Lower lobe of right lung (tissue), 2 donors: Measurements from ENCODE around the gene SLC9B1. TPM values are rescaled to one million over a fixed set of nuclear protein-coding genes. Genes with fewer than 3 reads are reported as not detected.
A peak's percentile ranks its signal among the peaks of the same experiment; 100 is the strongest.

Experiments used
- ATAC-seq, 2 donors: fragments of 200-7000 bp; cut with Tn5 transposase; one replicate each; pipeline ENCODE4 v1.9.1; 2020 to 2022; ENCODE audit warnings: mild to moderate bottlenecking in 2 of 2, moderate library complexity in 2 of 2
- DNase-seq: peaks from one replicate; pipeline ENCODE4 v3.0.0-alpha.2; 2020
- H3K27ac ChIP-seq: fragments of 200-600 bp; one replicate; pipeline ENCODE4 v1.8.0; 2022
- H3K27me3 ChIP-seq: fragments of 200-600 bp; one replicate; pipeline ENCODE4 v1.8.0; 2022; ENCODE audit warnings: low read depth
- H3K36me3 ChIP-seq: fragments of 200-600 bp; one replicate; pipeline ENCODE4 v1.8.0; 2022; ENCODE audit warnings: mild to moderate bottlenecking
- H3K4me1 ChIP-seq: fragments of 200-600 bp; one replicate; pipeline ENCODE4 v1.8.0; 2022
- H3K4me3 ChIP-seq: fragments of 200-600 bp; one replicate; pipeline ENCODE4 v1.8.0; 2022; ENCODE audit warnings: mild to moderate bottlenecking
- H3K9me3 ChIP-seq: fragments of 200-600 bp; one replicate; pipeline ENCODE4 v1.8.0; 2022
- intact Hi-C: fragments of 100-400 bp; cut with DNase I; formaldehyde crosslinking; loops from one replicate; pipeline ENCODE4 v1.11.0; 2022
- total RNA-seq: library from RNA; stranded (reverse); fragmentation: NEBNext Ultra II Directional; extraction: Animal tissue kit (Norgen Biotek cat#: 25700); gene quantifications from one replicate; pipeline ENCODE4 v1.2.1, GENCODE V29; 2021
- TF ChIP-seq, protein P1 (sequence below): fragments of 200-600 bp; IDR thresholded peaks from one replicate; pipeline ENCODE4 v1.8.0; 2022; ENCODE audit warnings: antibody characterized with exemption, mild to moderate bottlenecking
- donor health status: DM: no; HTN: yes; CAD: no; lungs with severe emphysema.

SLC9B1 gene
- total RNA-seq, 1 donor from 2014 or later = 0.74 TPM

DNA sequence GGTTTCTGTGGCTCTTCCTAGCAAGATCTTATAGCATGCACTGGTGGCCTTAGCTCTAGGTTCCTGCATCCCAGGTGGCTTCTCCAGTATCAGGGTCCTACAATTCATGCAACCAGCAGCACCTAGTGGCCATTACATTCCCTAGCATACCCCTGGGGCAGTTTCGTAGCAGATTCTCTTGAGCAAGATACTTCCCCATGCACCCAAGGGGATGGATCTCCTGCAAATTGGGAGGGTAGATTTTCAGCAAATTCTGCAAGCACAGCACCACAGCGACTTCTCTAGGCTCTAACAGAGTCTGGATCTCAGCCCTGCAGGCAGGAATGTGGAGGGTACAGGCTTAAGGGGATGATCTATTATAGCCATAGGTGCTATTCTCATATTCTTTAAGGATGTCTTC, 13.1 kb upstream of the SLC9B1 start:
- Histone ChIP-seq H3K27me3 (no peaks in the 10 kb centered on the region), H3K4me1 (no peaks in the 10 kb centered on the region), H3K27ac (no peak overlapping the region), H3K36me3 (no peaks in the 10 kb centered on the region), H3K9me3 (no peaks in the 10 kb centered on the region), H3K4me3 (no peak overlapping the region)
- ATAC-seq (peak; percentile 41 to 79), DNase-seq (no peak)
- TF ChIP-seq, protein P1, sequence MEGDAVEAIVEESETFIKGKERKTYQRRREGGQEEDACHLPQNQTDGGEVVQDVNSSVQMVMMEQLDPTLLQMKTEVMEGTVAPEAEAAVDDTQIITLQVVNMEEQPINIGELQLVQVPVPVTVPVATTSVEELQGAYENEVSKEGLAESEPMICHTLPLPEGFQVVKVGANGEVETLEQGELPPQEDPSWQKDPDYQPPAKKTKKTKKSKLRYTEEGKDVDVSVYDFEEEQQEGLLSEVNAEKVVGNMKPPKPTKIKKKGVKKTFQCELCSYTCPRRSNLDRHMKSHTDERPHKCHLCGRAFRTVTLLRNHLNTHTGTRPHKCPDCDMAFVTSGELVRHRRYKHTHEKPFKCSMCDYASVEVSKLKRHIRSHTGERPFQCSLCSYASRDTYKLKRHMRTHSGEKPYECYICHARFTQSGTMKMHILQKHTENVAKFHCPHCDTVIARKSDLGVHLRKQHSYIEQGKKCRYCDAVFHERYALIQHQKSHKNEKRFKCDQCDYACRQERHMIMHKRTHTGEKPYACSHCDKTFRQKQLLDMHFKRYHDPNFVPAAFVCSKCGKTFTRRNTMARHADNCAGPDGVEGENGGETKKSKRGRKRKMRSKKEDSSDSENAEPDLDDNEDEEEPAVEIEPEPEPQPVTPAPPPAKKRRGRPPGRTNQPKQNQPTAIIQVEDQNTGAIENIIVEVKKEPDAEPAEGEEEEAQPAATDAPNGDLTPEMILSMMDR = peak; percentile 33
- intact Hi-C loops = no loop called here

DNA sequence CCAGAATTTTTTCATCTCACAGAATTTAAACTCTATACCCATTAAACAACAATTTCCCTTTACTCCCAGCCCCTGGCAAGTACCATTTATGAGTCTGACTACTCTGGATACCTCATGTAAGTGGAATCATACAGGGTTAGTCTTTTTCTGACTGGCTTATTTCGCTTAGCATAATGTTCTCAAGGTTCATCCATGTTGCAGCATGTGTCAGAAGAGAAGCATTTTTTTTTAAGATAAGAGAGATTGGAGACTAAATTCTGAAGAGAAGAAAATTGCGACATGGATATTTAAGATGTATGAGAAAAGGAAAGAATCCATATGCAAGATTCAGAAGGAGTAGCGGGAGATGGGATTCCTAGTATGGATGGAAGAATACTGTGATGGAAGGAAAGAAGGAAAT, 11.3 kb upstream of the SLC9B1 start:
- no peak for DNase-seq

DNA sequence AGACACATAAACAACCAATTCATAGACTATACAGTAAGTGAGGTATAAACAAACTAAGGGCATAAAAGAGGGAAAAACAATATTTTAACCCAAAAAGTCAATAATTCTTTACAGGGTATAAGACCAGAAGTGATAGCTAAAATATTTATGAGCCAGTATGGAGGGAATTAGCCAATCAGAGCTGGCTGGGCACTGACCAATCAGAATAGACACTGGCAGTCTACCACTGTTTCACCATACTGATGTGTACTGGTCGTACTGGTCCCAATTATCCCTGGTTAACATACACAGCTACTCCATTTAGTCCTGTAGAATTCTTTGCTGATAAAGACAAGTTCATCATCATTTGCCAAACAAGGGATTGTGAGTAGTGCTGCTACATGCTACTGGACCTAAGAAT, 9.8 kb upstream of the SLC9B1 start:
- intact Hi-C loops = no loop called here
- TF ChIP-seq, protein P1 = no peak
- ATAC-seq = no peak

More for the DNA sequence above, 11.3 kb upstream of the SLC9B1 start:
- no peak for ATAC-seq
- no peaks in the 10 kb centered on the region for H3K4me1 ChIP-seq
- intact Hi-C loops = no loop called here
- no peak overlapping the region for H3K27ac ChIP-seq
- H3K27me3 ChIP-seq = no peaks in the 10 kb centered on the region
- H3K9me3 ChIP-seq = no peaks in the 10 kb centered on the region
- no peaks in the 10 kb centered on the region for H3K36me3 ChIP-seq
- TF ChIP-seq, protein P1 = no peak
- H3K4me3 ChIP-seq = no peak overlapping the region

DNA sequence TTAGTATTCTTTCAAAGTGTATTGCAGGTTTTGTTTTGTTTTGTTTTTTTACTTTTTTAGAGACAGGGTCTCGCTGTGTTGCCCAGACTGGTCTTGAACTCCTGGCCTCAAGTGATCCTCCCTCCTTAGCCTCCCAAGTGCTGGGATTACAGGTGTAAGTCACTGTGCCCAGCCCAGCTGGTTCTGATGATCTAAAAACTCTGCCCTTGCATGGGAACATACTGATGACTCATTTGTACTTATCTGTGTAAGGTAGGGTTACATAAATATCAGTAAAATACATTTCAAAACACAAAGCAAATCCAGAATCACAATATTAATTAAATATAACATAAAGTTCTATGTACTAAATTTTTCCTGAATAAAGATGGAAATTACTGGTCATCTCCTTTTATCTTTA, 7.4 kb upstream of the SLC9B1 start:
- H3K36me3 ChIP-seq = no peaks in the 10 kb centered on the region
- no peaks in the 10 kb centered on the region for H3K27me3 ChIP-seq
- DNase-seq = no peak
- ATAC-seq = no peak
- TF ChIP-seq, protein P1 = no peak
- H3K9me3 ChIP-seq = no peaks in the 10 kb centered on the region
- intact Hi-C loops = no loop called here
- H3K4me1 ChIP-seq = no peaks in the 10 kb centered on the region
- no peak overlapping the region for H3K27ac ChIP-seq
- no peak overlapping the region for H3K4me3 ChIP-seq

More for the DNA sequence above, 9.8 kb upstream of the SLC9B1 start:
- DNase-seq = no peak
- no peaks in the 10 kb centered on the region for H3K9me3 ChIP-seq
- H3K4me3 ChIP-seq = no peak overlapping the region
- H3K36me3 ChIP-seq = no peaks in the 10 kb centered on the region
- H3K4me1 ChIP-seq = no peaks in the 10 kb centered on the region
- no peak overlapping the region for H3K27ac ChIP-seq
- no peaks in the 10 kb centered on the region for H3K27me3 ChIP-seq

DNA sequence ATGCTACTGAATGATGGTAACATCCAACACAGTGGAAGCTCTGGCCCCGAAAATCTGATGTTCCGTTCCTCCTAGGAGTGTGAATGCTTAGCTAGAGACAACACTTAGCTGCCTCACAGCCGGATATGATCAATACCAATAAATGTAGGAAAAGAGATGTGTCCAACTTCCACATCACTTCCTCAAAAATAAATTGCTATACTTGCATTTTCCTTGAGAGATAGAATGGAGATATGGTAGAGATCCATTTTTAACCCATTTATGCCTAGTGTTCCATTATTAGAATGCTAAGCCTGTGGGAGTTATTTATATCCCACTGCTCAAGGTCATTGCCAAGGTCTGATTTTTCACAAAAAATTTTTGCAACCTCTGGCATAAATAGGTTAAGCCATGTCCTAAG, 5.5 kb upstream of the SLC9B1 start:
- DNase-seq (no peak), ATAC-seq (no peak)
- Histone ChIP-seq H3K27me3 (no peaks in the 10 kb centered on the region), H3K27ac (no peak overlapping the region), H3K9me3 (no peaks in the 10 kb centered on the region), H3K4me3 (no peak overlapping the region), H3K36me3 (no peaks in the 10 kb centered on the region), H3K4me1 (no peaks in the 10 kb centered on the region)
- intact Hi-C loops = no loop called here
- TF ChIP-seq, protein P1 = no peak

DNA sequence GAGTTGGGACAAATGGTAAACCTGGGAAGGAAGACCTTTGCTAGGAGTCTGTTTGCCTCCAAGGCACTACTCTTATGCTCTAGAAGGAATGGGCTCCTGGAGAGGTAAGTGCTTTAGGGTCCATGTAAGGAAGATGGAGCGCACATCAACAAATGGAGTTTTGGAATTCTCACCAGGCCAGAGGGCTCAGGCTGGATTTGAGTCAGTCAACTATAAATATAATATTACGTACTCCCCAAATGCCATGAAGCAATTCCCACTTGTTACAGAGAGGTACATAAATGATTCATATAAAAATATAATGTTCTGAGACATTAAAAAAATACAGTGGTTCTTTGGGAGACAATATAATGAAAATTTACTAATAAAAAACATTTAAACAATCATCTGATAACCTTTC, 1.6 kb upstream of the SLC9B1 start:
- Histone ChIP-seq H3K27ac (no peak overlapping the region), H3K27me3 (no peaks in the 10 kb centered on the region), H3K9me3 (no peaks in the 10 kb centered on the region), H3K4me1 (no peaks in the 10 kb centered on the region), H3K4me3 (no peak overlapping the region), H3K36me3 (no peaks in the 10 kb centered on the region)
- DNase-seq = no peak
- TF ChIP-seq, protein P1 = no peak
- no peak for ATAC-seq
- intact Hi-C loops = no loop called here
